H4 (cell line): ENCODE results near the gene NHP2. TPM values are rescaled to one million over a fixed set of nuclear protein-coding genes. Genes with fewer than 3 reads are reported as not detected.
A peak's percentile ranks its signal among the peaks of the same experiment; 100 is the strongest.

Source experiments
- DNase-seq: peaks from one replicate; pipeline ENCODE4 v3.0.0-alpha.2; 2015; ENCODE audit warnings: low spot score
- total RNA-seq: library from RNA; depleted of rRNA; stranded (reverse); fragments of >200 nt; shearing (Covaris generic); gene quantifications from 2 replicates; pipeline ENCODE4 v1.2.3, GENCODE V29; 2014

Gene NHP2
- total RNA-seq, 1 experiment from 2014 or later = 591 TPM

DNA sequence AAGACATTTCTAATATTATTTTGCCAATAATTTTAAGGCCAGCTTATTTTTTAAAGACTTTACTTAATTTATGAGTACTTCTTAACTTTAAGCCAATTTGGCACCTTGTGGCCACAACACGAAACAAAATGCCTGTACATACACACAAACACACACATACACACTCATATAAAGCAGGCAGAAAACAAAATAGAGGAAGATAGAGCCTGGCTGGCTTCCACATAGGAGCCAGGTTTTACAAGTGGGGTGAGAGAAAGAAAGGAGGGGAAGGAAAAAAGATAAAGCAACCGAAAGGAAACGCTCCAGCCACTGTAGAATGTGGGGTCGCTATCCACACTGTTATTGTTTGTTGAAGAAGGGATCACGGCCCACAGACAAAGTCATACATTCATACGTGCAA, 23.1 kb upstream of the NHP2 start:
- no peak for DNase-seq

GRCh38 chr5:178174456-178174855, 20.8 kb upstream of the NHP2 start:
- no peak for DNase-seq

DNA sequence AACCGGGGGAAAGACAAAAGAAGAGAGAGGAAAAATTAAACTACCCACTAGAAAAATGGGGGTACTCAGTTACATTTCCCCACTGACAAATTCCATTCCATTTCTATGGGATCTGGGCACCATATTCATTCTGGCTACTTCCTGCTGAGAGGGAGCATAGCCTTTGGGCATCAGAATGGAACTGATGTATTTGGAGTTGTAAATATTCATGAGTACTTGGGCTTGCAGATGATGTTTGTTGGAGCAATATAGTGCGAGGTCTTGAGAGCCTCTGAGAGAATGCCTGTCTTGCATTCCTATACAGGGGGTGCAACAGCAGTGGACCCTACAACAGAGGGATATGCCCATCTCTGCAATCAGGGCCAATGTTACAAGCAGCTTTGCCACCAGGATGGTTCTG, 16.8 kb upstream of the NHP2 start:
- DNase-seq = no peak

GRCh38 chr5:178165581-178165980, 11.9 kb upstream of the NHP2 start:
- peak; percentile 12 for DNase-seq

DNA sequence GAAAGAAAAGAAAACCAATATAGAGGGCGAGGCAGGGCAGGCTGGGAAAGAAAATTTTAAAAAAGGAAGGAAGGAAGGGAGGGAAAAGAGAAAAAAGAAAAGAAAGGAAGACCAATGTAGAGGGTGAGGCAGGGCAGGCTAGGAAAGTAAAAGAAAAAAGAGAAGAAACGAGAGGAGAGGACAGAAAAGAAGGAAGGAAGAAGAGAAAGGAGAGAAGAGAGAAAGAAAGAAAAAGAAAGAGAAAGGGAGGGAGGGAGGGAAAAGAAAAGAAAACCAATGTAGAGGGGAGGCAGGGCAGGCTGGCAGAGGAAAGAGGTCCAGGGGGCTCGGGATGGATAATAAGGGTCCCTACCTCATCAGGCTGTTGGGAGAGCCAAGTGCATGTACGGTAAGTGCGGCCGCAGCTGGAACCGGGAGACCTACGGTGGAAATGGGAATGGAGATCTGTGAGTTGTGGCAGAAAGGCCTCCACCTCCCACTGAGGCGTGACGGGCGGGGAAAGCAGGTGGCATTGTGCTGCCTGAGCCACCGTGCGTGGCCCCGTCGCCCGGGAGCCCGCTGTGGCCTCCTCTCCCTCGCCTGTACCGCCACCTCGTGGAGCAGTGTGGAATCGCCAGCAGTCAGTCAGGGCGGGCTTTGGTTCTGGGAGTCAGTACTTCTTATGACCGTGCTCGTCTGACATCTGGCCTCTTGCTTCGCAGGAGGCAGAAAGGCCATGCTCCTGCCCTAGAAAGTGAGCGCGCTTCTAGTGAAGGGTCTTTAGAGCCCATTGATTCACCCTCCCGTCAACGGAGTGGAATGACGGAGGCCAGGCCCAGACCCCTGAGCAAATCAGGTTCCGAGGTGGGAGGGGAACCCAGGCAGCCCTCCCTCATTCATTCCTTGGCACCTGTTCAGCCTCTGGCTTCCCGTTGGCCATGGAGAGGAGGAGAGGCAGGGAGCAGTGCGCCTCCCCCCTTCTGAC, 10.4 kb upstream of the NHP2 start:
- peak; percentile 84 for DNase-seq

DNA sequence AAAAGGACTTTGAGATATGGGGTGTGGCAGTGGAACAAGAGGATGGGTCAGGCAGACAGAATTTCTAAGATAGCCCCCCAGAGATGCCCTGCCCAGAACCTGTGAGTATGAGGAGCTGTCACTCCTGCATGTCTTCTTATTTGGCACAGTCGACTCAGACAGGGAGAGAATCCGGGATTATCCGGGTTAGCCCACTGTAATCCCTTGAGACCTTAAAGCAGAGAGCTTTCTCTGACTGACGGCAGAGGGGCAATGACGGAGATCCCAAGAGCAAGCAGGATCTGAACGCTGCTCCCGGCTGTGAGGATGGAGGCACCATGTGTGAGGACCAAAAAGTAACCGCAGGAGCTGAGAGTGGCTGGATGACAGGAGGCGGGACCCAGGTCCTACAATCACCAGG, 8.8 kb upstream of the NHP2 start:
- no peak for DNase-seq

- DNase-seq = peak; percentile 2
Measured at GRCh38 chr5:178160176-178160575, 6.5 kb upstream of the NHP2 start.

DNA sequence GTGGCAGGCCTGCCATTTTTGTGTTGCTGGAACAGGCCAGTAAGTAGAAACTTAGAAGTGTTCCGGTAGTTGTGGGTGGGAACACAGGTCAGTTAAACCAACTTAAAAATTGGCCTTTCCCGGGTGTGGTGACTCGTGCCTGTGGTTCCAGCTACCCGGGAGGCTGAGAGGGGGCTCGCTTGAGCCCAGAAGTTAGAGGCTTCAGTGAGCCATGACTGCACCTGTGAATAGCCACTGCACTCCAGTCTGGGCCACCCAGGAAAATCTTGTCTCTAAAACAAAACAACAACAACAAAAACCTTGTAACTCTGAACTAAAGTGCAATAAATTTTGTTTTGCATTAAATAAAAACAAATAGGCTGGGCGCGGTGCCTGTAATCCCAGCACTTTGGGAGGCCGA, 1.4 kb upstream of the NHP2 start:
- DNase-seq = peak; percentile 7

- DNase-seq = no peak
Measured at GRCh38 chr5:178152491-178153444, 917 bp downstream of the NHP2 start.

- no peak for DNase-seq
Measured at GRCh38 chr5:178150977-178151734, 2.5 kb downstream of the NHP2 start.

- DNase-seq = no peak
Measured at GRCh38 chr5:178149199-178149932, 4.3 kb downstream of the NHP2 start.

DNA sequence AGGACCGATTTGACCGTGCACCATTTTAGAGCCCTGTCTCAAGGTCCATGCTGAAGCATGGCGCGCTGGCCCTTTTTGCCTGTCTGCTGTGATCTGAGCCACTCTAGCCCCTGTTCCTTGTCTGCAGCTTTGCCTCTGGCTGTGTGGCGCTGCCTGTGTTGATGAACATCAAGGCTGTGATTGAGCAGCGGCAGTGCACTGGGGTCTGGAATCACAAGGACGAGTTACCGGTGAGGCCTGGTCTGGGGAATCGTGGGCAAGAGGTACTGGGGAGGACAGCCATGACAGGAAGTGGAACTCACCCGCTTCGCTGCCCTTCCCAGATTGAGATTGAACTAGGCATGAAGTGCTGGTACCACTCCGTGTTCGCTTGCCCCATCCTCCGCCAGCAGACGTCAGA, 6.3 kb downstream of the NHP2 start:
- no peak for DNase-seq

DNA sequence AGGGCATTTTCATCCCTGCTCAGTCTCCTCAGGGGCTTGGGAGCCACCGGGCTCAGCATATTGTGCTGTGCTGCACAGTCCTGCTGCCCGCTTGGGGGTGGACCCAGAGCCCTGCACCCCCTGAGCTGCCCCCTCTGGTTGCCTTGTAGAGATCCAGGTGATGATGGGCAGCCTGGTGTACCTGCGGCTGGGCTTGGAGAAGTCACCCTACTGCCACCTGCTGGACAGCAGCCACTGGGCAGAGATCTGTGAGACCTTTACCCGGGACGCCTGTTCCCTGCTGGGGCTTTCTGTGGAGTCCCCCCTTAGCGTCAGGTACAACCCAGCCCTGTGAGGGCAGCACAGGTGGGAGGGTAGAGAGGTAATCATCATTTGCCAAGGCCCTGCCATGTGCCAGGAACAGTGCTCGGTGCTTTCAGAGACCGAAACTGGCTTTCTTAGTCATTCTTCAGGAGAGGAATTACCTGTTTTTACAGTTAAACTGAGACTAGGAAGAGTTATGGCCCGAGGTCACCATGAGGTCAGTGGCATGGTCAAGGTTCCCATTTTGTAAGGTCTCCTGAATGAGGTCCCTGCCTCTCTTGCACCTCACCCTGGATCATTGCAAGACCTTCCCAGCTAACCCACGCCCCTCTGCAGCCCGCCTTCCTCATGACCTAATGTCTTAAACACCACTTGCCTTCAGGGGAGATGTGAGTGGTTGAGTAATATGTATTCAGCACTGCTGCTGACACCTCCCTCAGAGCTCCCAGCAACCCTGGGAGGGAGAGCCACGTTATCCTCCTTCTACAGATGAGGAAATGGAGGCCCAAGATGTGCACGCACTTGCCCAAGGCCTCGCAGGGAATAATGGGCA, 7.5 kb downstream of the NHP2 start:
- DNase-seq = peak; percentile 72

- no peak for DNase-seq
Measured at GRCh38 chr5:178143901-178144300, 9.8 kb downstream of the NHP2 start.

- DNase-seq = no peak
Measured at GRCh38 chr5:178143246-178143645, 10.4 kb downstream of the NHP2 start.

- DNase-seq = no peak
Measured at GRCh38 chr5:178142642-178143041, 11.0 kb downstream of the NHP2 start.

DNA sequence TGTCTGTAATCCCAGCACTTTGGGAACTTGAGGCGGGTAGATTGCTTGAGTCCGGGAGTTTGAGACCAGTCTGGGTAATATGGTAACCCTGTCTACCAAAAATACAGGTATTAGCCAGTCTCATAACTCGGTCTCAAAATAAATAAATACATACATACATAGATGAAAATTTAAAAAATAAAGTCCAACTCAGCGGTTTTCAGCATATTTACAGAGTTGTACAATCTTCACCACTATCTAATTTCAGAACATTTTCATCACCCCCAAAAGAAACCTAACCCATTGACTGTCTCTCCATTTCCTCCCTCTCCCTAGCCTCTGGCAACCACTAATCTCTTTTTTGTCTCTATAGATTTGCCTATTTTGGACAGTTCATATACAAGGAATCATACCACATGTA, 12.1 kb downstream of the NHP2 start:
- no peak for DNase-seq

DNA sequence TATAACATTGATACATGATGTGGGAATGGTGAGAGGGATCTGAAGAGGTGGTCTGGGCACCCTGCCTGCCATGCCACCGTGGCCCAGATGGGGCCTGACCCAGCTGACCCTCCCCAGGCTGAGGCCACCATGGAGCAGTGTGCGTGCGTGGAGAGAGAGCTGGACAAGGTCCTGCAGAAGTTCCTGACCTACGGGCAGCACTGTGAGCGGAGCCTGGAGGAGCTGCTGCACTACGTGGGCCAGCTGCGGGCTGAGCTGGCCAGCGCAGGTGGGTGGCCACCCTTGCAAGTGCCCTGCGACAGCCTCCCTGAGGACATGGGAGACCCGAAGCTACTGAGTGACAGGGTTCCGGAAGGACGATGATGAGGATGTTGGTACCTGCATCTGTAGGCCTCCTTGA, 15.7 kb downstream of the NHP2 start:
- no peak for DNase-seq

DNA sequence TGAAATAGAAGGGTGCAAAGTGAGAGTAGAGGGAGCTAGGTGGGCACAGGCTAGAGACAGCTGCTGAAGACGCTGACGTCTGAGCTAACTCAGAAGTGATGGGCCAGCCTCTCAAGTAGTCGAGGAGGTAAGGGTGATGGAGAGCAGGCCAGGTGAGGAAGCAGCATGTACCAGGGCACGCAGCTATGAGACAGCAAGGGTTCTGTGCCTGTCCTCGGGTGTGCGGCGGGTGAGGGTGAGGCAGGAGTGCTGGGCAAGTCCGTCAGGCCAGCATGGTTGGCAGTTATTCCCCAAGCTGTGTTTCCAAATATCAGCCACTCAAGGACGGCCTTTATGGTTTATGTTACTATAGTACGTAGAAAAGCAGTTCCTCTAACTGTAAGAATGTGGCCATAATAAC, 16.7 kb downstream of the NHP2 start:
- DNase-seq = no peak

DNA sequence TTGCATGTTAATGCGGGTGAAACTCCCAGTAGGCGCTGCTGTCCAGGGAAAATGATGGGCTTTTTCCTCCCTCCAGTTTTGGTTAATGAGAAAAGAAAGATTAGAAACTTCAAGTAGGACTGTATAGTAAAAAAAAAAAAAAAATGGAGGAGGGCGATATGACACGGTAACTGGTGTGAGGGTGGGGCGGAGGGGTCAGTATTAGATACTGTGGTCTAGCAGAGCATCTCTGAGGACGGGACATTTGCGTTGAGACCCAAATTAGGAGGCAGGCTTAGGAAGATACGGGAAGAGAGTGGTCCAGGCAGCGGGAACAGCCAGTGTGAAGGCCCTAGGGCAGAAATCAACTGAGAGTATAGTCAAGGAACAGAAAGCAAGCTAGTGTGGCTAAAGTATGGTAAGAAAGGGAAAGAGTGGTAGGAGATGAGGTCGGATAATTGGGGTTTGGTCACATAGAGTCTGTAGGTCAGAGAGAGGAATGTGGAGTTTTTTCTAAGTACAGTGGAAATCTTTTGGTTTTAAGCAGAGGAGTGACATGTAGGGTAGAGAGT, 22.2 kb downstream of the NHP2 start:
- no peak for DNase-seq
